ENCODE data around the gene POGZ. TPM values are rescaled to one million over a fixed set of nuclear protein-coding genes. Genes with fewer than 3 reads are reported as not detected.

Gene POGZ
- total RNA-seq, 3 donors from 2014 or later: 37.0 to 72.6 (median 60.3) TPM

- H3K4me1 ChIP-seq: no peaks in the 10 kb centered on the region
- H3K9me3 ChIP-seq: no peaks in the 10 kb centered on the region
- no peak overlapping the region for H3K27ac ChIP-seq
- intact Hi-C loops (cut with DNase I; ENCODE audit: low total_unique reads): no loop called here
- H3K27me3 ChIP-seq: no peaks in the 10 kb centered on the region
- DNase-seq (ENCODE audit: low spot score in 2 of 2): no peak
- H3K36me3 ChIP-seq: peaks cover 12% of the 10 kb centered on the region
- no peak overlapping the region for H3K4me3 ChIP-seq
- TF ChIP-seq POLR2AphosphoS5 (IDR thresholded peaks at IDR 0.05) (no peak), CTCF (IDR thresholded peaks at IDR 0.05) (no peak), POLR2A (IDR thresholded peaks at IDR 0.05) (no peak)
These were observed 41.2 kb downstream of the POGZ start for GRCh38 chr1:151418081-151418480.

GRCh38 chr1:151416231-151416630, 43.1 kb downstream of the POGZ start:
- intact Hi-C loops (cut with DNase I; ENCODE audit: low total_unique reads): no loop called here
- no peak for DNase-seq (ENCODE audit: low spot score in 2 of 2)
- no peaks in the 10 kb centered on the region for H3K4me1 ChIP-seq
- no peak overlapping the region for H3K27ac ChIP-seq
- no peaks in the 10 kb centered on the region for H3K27me3 ChIP-seq
- no peaks in the 10 kb centered on the region for H3K36me3 ChIP-seq
- TF ChIP-seq POLR2A (IDR thresholded peaks at IDR 0.05) (no peak), CTCF (IDR thresholded peaks at IDR 0.05) (no peak)
- H3K9me3 ChIP-seq: no peaks in the 10 kb centered on the region
- no peak overlapping the region for H3K4me3 ChIP-seq

- no peak overlapping the region for H3K4me3 ChIP-seq
- peaks cover 4% of the 10 kb centered on the region for H3K36me3 ChIP-seq
- no peaks in the 10 kb centered on the region for H3K4me1 ChIP-seq
- DNase-seq (ENCODE audit: low spot score in 2 of 2): no peak
- H3K27me3 ChIP-seq: no peaks in the 10 kb centered on the region
- H3K9me3 ChIP-seq: no peaks in the 10 kb centered on the region
- TF ChIP-seq CTCF (IDR thresholded peaks at IDR 0.05) (no peak), POLR2AphosphoS5 (IDR thresholded peaks at IDR 0.05) (no peak), POLR2A (IDR thresholded peaks at IDR 0.05) (no peak)
- intact Hi-C loops (cut with DNase I; ENCODE audit: low total_unique reads): no loop called here
- no peak overlapping the region for H3K27ac ChIP-seq
These were observed 47.4 kb downstream of the POGZ start for GRCh38 chr1:151411884-151412283.

GRCh38 chr1:151408891-151409290, 50.4 kb downstream of the POGZ start:
- H3K27me3 ChIP-seq: no peaks in the 10 kb centered on the region
- DNase-seq (ENCODE audit: low spot score in 2 of 2): no peak
- H3K36me3 ChIP-seq: peaks cover 20% of the 10 kb centered on the region
- no peaks in the 10 kb centered on the region for H3K9me3 ChIP-seq
- TF ChIP-seq CTCF (IDR thresholded peaks at IDR 0.05) (no peak), POLR2AphosphoS5 (IDR thresholded peaks at IDR 0.05) (no peak), POLR2A (IDR thresholded peaks at IDR 0.05) (no peak)
- no peak overlapping the region for H3K4me3 ChIP-seq
- H3K4me1 ChIP-seq: no peaks in the 10 kb centered on the region
- intact Hi-C loops (cut with DNase I; ENCODE audit: low total_unique reads): no loop called here
- H3K27ac ChIP-seq: no peak overlapping the region

- DNase-seq (ENCODE audit: low spot score in 2 of 2): no peak
- Histone ChIP-seq H3K27ac (no peak overlapping the region), H3K27me3 (no peaks in the 10 kb centered on the region), H3K9me3 (no peaks in the 10 kb centered on the region), H3K4me3 (no peak overlapping the region), H3K36me3 (peaks cover 20% of the 10 kb centered on the region), H3K4me1 (no peaks in the 10 kb centered on the region)
- TF ChIP-seq POLR2AphosphoS5 (IDR thresholded peaks at IDR 0.05) (no peak), CTCF (IDR thresholded peaks at IDR 0.05) (no peak), POLR2A (IDR thresholded peaks at IDR 0.05) (no peak)
- intact Hi-C loops (cut with DNase I; ENCODE audit: low total_unique reads): no loop called here
These were observed 52.0 kb downstream of the POGZ start for GRCh38 chr1:151407304-151407703.
